ENCODE results near the gene STX2. TPM values are rescaled to one million over a fixed set of nuclear protein-coding genes. Genes with fewer than 3 reads are reported as not detected.

The STX2 gene
- total RNA-seq, 4 donors from 2014 or later = 1.2 to 14.1 (median 4.1) TPM

DNA sequence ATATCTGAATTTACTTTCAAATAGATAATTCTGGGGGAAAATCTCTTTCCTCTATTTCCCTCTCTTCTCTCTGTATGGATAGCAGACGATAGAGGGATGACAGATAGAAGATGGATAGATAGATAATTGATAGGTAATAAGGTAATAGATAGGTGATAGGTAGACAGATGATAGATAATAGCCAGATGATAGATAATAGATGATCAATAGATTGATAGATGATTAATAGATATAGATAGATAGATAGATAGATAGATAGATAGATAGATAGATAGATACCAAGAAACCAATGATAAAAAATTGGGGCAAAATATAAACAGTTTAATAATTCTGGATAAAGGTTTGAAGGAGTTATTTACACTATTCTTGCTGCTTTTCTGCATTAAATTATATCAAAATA is 96.3 kb downstream of the STX2 start:
- Histone ChIP-seq H3K9me3 (no peaks in the 10 kb centered on the region), H3K27ac (no peak overlapping the region), H3K4me3 (no peak overlapping the region), H3K4me1 (peaks cover 0 to 2% (median under 1%) of the 10 kb centered on the region in 3 donors), H3K36me3 (no peaks in the 10 kb centered on the region), H3K27me3 (peaks cover 0 to 46% (median 0%) of the 10 kb centered on the region in 4 donors)
- WGBS, 2 donors = 48% methylated on average over 1 of the region's 1 CpG
- no peak for TF ChIP-seq POLR2A (IDR thresholded peaks at IDR 0.05)
- TF ChIP-seq, protein P1, sequence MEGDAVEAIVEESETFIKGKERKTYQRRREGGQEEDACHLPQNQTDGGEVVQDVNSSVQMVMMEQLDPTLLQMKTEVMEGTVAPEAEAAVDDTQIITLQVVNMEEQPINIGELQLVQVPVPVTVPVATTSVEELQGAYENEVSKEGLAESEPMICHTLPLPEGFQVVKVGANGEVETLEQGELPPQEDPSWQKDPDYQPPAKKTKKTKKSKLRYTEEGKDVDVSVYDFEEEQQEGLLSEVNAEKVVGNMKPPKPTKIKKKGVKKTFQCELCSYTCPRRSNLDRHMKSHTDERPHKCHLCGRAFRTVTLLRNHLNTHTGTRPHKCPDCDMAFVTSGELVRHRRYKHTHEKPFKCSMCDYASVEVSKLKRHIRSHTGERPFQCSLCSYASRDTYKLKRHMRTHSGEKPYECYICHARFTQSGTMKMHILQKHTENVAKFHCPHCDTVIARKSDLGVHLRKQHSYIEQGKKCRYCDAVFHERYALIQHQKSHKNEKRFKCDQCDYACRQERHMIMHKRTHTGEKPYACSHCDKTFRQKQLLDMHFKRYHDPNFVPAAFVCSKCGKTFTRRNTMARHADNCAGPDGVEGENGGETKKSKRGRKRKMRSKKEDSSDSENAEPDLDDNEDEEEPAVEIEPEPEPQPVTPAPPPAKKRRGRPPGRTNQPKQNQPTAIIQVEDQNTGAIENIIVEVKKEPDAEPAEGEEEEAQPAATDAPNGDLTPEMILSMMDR (IDR thresholded peaks at IDR 0.05) = no peak
- DNase-seq = no peak
- intact Hi-C loops (cut with DNase I) = loop anchor here (10.0 kb wide), 1 partner anchor 698 kb away; no protein-coding TSS in a partner anchor

DNA sequence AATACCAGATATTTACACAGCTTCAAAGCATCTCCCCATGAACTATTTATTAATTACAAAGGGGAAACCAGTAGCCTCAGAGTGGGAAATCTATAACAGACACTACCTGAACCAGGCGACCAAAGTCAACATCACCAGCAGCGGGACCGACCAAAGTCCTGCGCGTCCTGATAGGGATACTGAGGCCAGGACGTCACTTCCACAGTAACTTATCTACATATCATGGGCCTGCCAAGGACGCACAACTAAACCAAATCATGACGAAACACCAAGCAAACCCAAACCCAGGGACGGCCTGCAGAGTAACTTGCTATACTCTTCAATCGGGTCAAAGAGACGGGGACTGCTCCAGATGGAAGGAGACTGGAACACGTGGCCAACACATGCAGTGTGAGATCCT is 96.9 kb downstream of the STX2 start:
- intact Hi-C loops (cut with DNase I) = loop anchor here (10.0 kb wide), 1 partner anchor 697 kb away; no protein-coding TSS in a partner anchor
- Histone ChIP-seq H3K4me1 (no peaks in the 10 kb centered on the region), H3K4me3 (no peak overlapping the region), H3K9me3 (no peaks in the 10 kb centered on the region), H3K27ac (no peak overlapping the region), H3K27me3 (peaks cover 0 to 44% (median 0%) of the 10 kb centered on the region in 4 donors), H3K36me3 (no peaks in the 10 kb centered on the region)
- no peak for TF ChIP-seq POLR2A (IDR thresholded peaks at IDR 0.05)
- TF ChIP-seq, protein P1 (IDR thresholded peaks at IDR 0.05) = no peak
- no peak for DNase-seq
- WGBS, 2 donors = 88% methylated on average over 12 of the region's 12 CpGs

Small RNA genes lying within 50 kb of the gene (small RNA-seq; reads per million reads assigned to genes)
- 0 reads per million in 4 donors for gene RNU6-1077P

Other genes with a start within 250 kb of the STX2 start
- under 1 TPM; 0.08 to 0.76 (median 0.46) TPM for gene RIMBP2, start 123.0 kb downstream of the STX2 start, total RNA-seq
- 100 to 1,000 TPM; 204 to 375 (median 325) TPM for gene RAN, start 32.8 kb upstream of the STX2 start, total RNA-seq
- gene ADGRD1, start 114.7 kb upstream of the STX2 start, total RNA-seq = 10 to 100 TPM in 2 of 4 donors, 1 to 10 TPM in 2; 2.2 to 28.2 (median 8.8) TPM